OCI-LY1 (cell line): ENCODE results near the gene PSKH1.

Experiments used
- H2AFZ ChIP-seq: fragments of 200-600 bp; sonication (generic), shearing (Covaris generic); 2 replicates; pipeline ENCODE4 v1.6.0; 2014; ENCODE audit warnings: antibody characterized with exemption, mild to moderate bottlenecking, low read length
- H3F3A ChIP-seq: fragments of 200-600 bp; sonication (generic), shearing (Covaris generic); 2 replicates; pipeline ENCODE4 v1.6.0; 2014; ENCODE audit warnings: mild to moderate bottlenecking, antibody characterized with exemption, low read length, moderate library complexity; ENCODE audit not compliant: insufficient read depth
- H3K27ac ChIP-seq: fragments of 200-600 bp; sonication (generic); 2 replicates; pipeline ENCODE4 v1.5.1; 2014; ENCODE audit warnings: low read length, mixed run types, mild to moderate bottlenecking, low read depth; ENCODE audit not compliant: poor library complexity, severe bottlenecking
- H3K27me3 ChIP-seq: fragments of 200-600 bp; sonication (generic); 2 replicates; pipeline ENCODE4 v1.6.0; 2014; ENCODE audit warnings: antibody characterized with exemption, mild to moderate bottlenecking, low read length, moderate library complexity; ENCODE audit not compliant: insufficient read depth
- H3K36me3 ChIP-seq: fragments of 200-600 bp; sonication (generic); 2 replicates; pipeline ENCODE4 v1.6.1; 2014; ENCODE audit warnings: mild to moderate bottlenecking, antibody characterized with exemption, low read length, moderate library complexity, mixed read lengths; ENCODE audit not compliant: insufficient read depth
- H3K4me1 ChIP-seq: fragments of 200-600 bp; sonication (generic); 2 replicates; pipeline ENCODE4 v1.5.1; 2014; ENCODE audit warnings: mild to moderate bottlenecking, low read length, moderate library complexity; ENCODE audit not compliant: insufficient read depth, severe bottlenecking
- H3K4me2 ChIP-seq: fragments of 200-600 bp; sonication (generic), shearing (Covaris generic); 2 replicates; pipeline ENCODE4 v1.6.1; 2014; ENCODE audit warnings: low read length
- H3K4me3 ChIP-seq: fragments of 200-600 bp; sonication (generic); 2 replicates; pipeline ENCODE4 v1.5.1; 2014; ENCODE audit warnings: low read length, low read depth, mild to moderate bottlenecking, mixed read lengths; ENCODE audit not compliant: poor library complexity, severe bottlenecking
- H3K79me2 ChIP-seq: fragments of 200-600 bp; shearing (Covaris generic); 2 replicates; pipeline ENCODE4 v1.6.1; 2016; ENCODE audit warnings: mixed run types, low read length, mixed read lengths; ENCODE audit not compliant: insufficient read depth
- H3K9ac ChIP-seq: fragments of 200-600 bp; sonication (generic), shearing (Covaris generic); 2 replicates; pipeline ENCODE4 v1.6.1; 2014; ENCODE audit warnings: mild to moderate bottlenecking, low read length, mixed read lengths
- H3K9me2 ChIP-seq: fragments of 200-600 bp; sonication (generic), shearing (Covaris generic); 2 replicates; pipeline ENCODE4 v1.6.1; 2014; ENCODE audit warnings: low read depth, mild to moderate bottlenecking, low read length, mixed read lengths
- H3K9me3 ChIP-seq: fragments of 200-600 bp; shearing (Covaris generic); 2 replicates; pipeline ENCODE4 v1.6.1; 2014; ENCODE audit warnings: low read length, mixed read lengths
- H4K20me1 ChIP-seq: fragments of 200-600 bp; sonication (generic), shearing (Covaris generic); 2 replicates; pipeline ENCODE4 v1.6.0; 2016; ENCODE audit warnings: mild to moderate bottlenecking, low read length; ENCODE audit not compliant: insufficient read depth
- EZH2 ChIP-seq: fragments of 200-600 bp; sonication (generic), shearing (Covaris generic); IDR thresholded peaks from 2 replicates; pipeline ENCODE4 v1.8.0; 2017; ENCODE audit warnings: borderline replicate concordance, mixed run types, mild to moderate bottlenecking, antibody characterized with exemption, low read length, moderate library complexity, mixed read lengths
- TF ChIP-seq, protein P1 (sequence below): fragments of 200-600 bp; sonication (generic), shearing (Covaris generic); IDR thresholded peaks from 2 replicates; pipeline ENCODE4 v1.5.1; 2017; ENCODE audit warnings: mild to moderate bottlenecking, antibody characterized with exemption, low read length, moderate library complexity, mixed read lengths

Gene PSKH1

DNA sequence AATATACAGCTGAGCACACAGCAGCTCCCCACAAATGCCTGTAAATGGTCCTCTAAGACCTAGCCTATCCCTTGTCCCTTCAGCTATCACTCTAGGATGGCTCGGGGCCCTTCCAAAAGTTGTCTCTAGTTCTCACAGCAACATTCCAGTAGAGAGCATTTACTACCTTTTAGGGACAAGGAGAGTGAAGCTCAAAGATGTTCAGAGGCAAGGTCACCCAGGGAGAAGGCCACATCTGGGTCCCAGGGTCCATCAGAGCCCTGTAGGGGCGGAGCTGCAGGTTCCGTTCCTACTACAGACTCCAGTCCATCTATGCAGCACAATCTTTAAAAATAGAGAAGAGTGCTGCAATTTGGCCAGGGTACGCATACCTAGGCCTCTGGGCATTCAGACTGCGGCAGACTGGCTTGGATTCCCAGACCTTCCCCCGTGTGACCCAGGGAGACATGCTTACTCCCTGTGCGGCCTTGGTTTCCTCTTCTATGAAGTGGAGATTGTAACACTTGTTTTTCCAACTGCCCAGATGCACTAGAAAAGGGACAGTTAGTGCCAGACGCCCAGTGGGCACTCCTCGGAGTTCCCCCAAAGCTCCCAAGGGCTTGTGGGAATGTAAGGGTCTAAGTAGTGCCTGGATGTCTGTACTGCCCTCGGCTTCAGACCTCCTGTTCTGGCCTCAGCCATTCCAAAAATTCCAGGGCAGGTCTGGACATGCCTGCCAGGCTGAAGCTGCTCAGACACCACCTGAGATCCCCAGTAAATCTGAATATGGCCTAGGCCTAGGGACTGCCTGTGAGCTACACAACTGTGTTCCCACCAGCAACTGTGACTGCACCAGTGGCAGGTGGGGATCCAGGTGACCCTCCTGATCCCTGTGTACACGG lies 72.9 kb downstream of the PSKH1 start:
- Histone ChIP-seq H3K36me3 (0 out of 2 replicates have a peak, but pooled peaks cover 5% of the 10 kb centered on the region), H3K4me1 (peaks cover 33% of the 10 kb centered on the region), H3K79me2 (no peaks in the 10 kb centered on the region), H3K9ac (no peak overlapping the region), H2AFZ (no peak overlapping the region), H3K4me2 (no peak overlapping the region), H3F3A (no peaks in the 10 kb centered on the region), H3K27ac (peak overlapping the region; percentile 13), H3K9me3 (no peaks in the 10 kb centered on the region), H3K4me3 (no peak overlapping the region), H4K20me1 (no peaks in the 10 kb centered on the region), H3K27me3 (no peaks in the 10 kb centered on the region), H3K9me2 (no peaks in the 10 kb centered on the region)
- TF ChIP-seq, protein P1, sequence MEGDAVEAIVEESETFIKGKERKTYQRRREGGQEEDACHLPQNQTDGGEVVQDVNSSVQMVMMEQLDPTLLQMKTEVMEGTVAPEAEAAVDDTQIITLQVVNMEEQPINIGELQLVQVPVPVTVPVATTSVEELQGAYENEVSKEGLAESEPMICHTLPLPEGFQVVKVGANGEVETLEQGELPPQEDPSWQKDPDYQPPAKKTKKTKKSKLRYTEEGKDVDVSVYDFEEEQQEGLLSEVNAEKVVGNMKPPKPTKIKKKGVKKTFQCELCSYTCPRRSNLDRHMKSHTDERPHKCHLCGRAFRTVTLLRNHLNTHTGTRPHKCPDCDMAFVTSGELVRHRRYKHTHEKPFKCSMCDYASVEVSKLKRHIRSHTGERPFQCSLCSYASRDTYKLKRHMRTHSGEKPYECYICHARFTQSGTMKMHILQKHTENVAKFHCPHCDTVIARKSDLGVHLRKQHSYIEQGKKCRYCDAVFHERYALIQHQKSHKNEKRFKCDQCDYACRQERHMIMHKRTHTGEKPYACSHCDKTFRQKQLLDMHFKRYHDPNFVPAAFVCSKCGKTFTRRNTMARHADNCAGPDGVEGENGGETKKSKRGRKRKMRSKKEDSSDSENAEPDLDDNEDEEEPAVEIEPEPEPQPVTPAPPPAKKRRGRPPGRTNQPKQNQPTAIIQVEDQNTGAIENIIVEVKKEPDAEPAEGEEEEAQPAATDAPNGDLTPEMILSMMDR, result no peak
- no peak for TF ChIP-seq EZH2

DNA sequence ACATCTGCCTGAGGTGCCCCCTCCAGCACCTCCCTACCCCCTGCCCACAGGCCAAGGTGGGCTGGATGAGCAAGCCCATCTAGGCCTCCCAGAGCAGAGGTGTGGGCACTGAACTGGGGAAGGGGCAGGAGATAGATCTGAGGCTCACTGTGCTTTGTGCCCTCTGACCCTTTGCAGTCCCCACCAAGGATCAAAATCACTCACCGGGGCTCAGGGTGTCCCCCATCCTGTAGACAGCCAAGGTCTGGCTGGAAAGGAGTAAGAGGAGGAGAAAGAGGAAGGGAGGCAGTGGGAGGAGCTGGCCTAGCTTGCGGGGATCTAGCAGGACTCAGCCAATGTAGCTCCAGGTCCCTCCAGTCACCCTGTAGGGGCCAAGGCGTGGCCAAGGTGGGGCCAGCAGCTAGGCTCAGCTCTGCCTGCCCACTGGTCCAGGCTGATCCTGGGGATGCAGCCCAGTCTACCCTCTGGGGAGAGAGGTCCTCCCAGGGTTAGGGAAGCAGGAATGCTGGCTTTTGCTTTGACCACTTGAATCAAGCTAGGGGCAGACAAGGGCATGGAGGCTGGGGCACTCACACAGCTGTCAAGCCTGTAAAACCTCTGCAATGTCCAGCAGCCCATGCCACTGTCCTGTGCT lies 73.6 kb downstream of the PSKH1 start:
- H3K36me3 ChIP-seq, result 0 out of 2 replicates have a peak, but pooled peaks cover 2% of the 10 kb centered on the region
- no peak for TF ChIP-seq EZH2
- TF ChIP-seq, protein P1, result no peak
- no peak overlapping the region for H2AFZ ChIP-seq
- peaks cover 33% of the 10 kb centered on the region for H3K4me1 ChIP-seq
- H3K27me3 ChIP-seq, result no peaks in the 10 kb centered on the region
- H3K79me2 ChIP-seq, result no peaks in the 10 kb centered on the region
- no peaks in the 10 kb centered on the region for H3K9me2 ChIP-seq
- H3K4me3 ChIP-seq, result peak overlapping the region; percentile 72
- H3K9ac ChIP-seq, result peak overlapping the region; percentile 61; the same call in 1 of the 2 replicates
- H4K20me1 ChIP-seq, result no peaks in the 10 kb centered on the region
- H3K4me2 ChIP-seq, result peak overlapping the region; percentile 81
- no peak overlapping the region for H3K27ac ChIP-seq
- no peaks in the 10 kb centered on the region for H3F3A ChIP-seq
- no peaks in the 10 kb centered on the region for H3K9me3 ChIP-seq

- Histone ChIP-seq H3K4me1 (peaks cover 33% of the 10 kb centered on the region), H3K9me2 (no peaks in the 10 kb centered on the region), H3K9ac (peak overlapping the region; percentile 61), H3K36me3 (no peaks in the 10 kb centered on the region), H2AFZ (no peak overlapping the region), H3K27ac (no peak overlapping the region), H3K4me2 (peak overlapping the region; percentile 81), H3K9me3 (no peaks in the 10 kb centered on the region), H4K20me1 (no peaks in the 10 kb centered on the region), H3K79me2 (no peaks in the 10 kb centered on the region), H3F3A (no peaks in the 10 kb centered on the region), H3K4me3 (peak overlapping the region; percentile 72), H3K27me3 (no peaks in the 10 kb centered on the region)
- no peak for TF ChIP-seq EZH2
- TF ChIP-seq, protein P1, result peak; percentile 30; the same call in 1 of the 2 replicates
Measured at GRCh38 chr16:67967183-67967957, 74.3 kb downstream of the PSKH1 start.
